ENCODE results near the gene FADS1. TPM values are rescaled to one million over a fixed set of nuclear protein-coding genes. Genes with fewer than 3 reads are reported as not detected.
A peak's percentile ranks its signal among the peaks of the same experiment; 100 is the strongest.

FADS1 gene
- total and polyA plus RNA-seq, 2 of the 13 experiments (the other 11 are each of a cell fraction or from before 2014, with no cell fraction given), result 91.8 to 108 TPM

DNA sequence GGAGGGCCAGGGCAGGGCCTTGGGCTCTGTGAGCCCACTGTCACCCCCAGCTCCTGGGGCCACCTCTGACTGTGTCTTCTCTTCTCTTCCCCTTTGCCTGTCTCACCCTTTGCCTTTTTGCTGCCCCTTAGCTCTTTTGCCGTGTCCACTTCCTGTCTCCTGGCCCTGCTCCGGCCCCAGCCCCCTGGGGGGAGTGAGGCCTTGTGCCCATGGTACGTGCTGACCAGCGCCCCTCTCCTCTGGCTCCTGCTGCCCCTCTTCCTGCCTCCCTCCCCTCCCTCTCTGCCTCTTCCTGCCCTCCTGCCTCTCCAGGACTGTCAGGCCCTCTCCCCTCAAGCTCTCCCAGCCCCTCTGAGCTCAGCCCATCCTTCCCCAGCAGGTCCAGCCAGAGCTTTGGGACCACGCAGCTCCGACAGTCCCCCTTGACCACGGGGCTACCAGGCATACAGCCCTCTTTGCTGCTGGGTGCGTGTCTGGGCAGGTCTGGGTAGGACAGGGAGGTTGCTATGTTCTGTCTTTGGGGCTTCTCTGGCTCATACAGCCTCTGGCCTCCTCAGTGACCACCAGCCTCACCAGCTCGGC, 36.1 kb downstream of the FADS1 start:
- 96% methylated on average over 8 of the region's 9 CpGs for WGBS (ENCODE audit: low lambda C conversion rate)
- no peaks in the 10 kb centered on the region for H3K79me2 ChIP-seq (ENCODE audit: insufficient read depth, low read length)
- no peak for DNase-seq (ENCODE audit: low spot score)
- ATAC-seq, result no peak
- peaks cover 39 to 76% of the 10 kb centered on the region in 2 experiments; a peak in 4 of 5 replicates for H3K36me3 ChIP-seq (replicated peaks in 1 of 2; ENCODE audit: control insufficient read depth in 1 of 2, insufficient read depth in 2 of 2, low read length in 2 of 2)
- BruUV-seq (replicated peaks), result no TSS peak
- ChIA-PET CTCF (ENCODE audit: low intra/inter-chr PET ratio, low total read pairs) (no interaction called here), POLR2A (interaction anchor here (1.2 kb wide), 1 partner anchor 11 kb away, joined by 4 read pairs; no protein-coding TSS in a partner anchor)
- intact Hi-C loops (cut with micrococcal nuclease; ENCODE audit: unreplicated experiment), result no loop called here
- TF ChIP-seq KLF15 (CRISPR knock-in tag; IDR thresholded peaks at IDR 0.05; ENCODE audit: borderline replicate concordance), result no peak
- no peak overlapping the region for H3K4me3 ChIP-seq (replicated peaks in 1 of 3; ENCODE audit: insufficient read depth in 1 of 3, low read depth in 2 of 3, low read length in 3 of 3)
- H3K27me3 ChIP-seq (ENCODE audit: control insufficient read depth in 1 of 2, insufficient read depth in 2 of 2, low read length in 2 of 2), result no peaks in the 10 kb centered on the region
- no peaks in the 10 kb centered on the region for H3K9me3 ChIP-seq (ENCODE audit: low read length)
- no peaks in the 10 kb centered on the region for H4K20me1 ChIP-seq (ENCODE audit: insufficient read depth, low read length)
- no peak overlapping the region for H3K4me2 ChIP-seq (ENCODE audit: low read depth, low read length)
- H3K9ac ChIP-seq (ENCODE audit: insufficient read depth, low read depth, low read length), result no peak overlapping the region
- no peaks in the 10 kb centered on the region for H3K4me1 ChIP-seq (ENCODE audit: insufficient read depth, low read length)
- in situ Hi-C loops (cut with HindIII; ENCODE audit: extremely low pct_ligation_motif_present, low pct_unique_long_range_greater_than_20kb), result loop anchor here (5.0 kb wide), 1 partner anchor 33 kb away; no protein-coding TSS in a partner anchor
- H3K27ac ChIP-seq (ENCODE audit: extremely low read length, insufficient read depth, low read length), result no peak overlapping the region
- no peak for FAIRE-seq
- H2AFZ ChIP-seq (ENCODE audit: low read length), result no peak overlapping the region

DNA sequence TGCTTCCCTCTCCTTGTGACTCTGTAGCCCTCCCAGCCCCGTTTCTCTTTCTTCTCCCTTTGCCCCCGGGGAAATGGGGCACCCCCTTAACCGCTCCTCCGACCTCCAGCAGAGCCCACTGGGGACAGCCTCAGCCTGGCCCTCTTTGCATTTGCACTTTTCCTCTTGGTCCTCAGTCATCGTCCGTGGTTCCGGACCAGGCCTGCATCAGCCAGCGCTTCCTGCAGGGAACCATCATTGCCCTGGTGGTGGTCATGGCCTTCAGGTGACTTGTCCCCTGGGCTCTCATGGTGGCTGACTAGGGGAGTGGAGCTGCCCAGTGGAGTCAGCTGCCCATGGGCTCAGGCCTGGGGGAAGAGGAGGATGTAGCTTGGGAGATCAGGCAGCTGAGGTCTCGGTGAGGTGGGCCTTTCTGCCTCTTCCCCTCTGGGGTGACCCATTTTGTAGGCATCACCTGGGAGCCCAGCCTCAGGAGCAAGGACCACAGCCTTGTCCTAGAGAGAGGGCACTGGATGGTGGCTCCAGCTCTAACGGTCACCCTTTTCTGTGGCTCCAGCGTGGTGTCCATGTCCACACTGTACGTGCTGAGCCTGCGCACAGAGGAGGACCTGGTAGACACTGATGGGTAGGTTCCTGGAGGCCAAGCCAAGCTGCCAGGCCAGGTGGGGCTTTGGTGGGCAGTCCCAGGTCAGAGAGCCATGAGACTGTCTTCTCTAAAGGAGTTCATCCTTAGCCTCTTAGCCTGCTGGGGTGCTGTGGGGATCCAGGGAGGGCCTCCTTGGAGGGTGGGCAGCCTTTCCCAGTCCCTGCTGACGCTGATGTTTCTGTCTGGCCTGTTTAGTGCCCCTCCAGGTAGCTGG, 36.9 kb downstream of the FADS1 start:
- no peaks in the 10 kb centered on the region for H3K79me2 ChIP-seq (ENCODE audit: insufficient read depth, low read length)
- peaks cover 36 to 71% of the 10 kb centered on the region in 2 experiments; a peak in 4 of 5 replicates for H3K36me3 ChIP-seq (replicated peaks in 1 of 2; ENCODE audit: control insufficient read depth in 1 of 2, insufficient read depth in 2 of 2, low read length in 2 of 2)
- H3K27ac ChIP-seq (ENCODE audit: extremely low read length, insufficient read depth, low read length), result no peak overlapping the region
- H4K20me1 ChIP-seq (ENCODE audit: insufficient read depth, low read length), result no peaks in the 10 kb centered on the region
- intact Hi-C loops (cut with micrococcal nuclease; ENCODE audit: unreplicated experiment), result no loop called here
- no peak overlapping the region for H3K4me2 ChIP-seq (ENCODE audit: low read depth, low read length)
- DNase-seq (ENCODE audit: low spot score), result no peak
- H3K9me3 ChIP-seq (ENCODE audit: low read length), result no peaks in the 10 kb centered on the region
- TF ChIP-seq ATAD3A (CRISPR knock-in tag; IDR thresholded peaks at IDR 0.05) (no peak), NFIB (CRISPR knock-in tag; IDR thresholded peaks at IDR 0.05; ENCODE audit: borderline replicate concordance) (no peak), RBM22 (optimal IDR thresholded peaks at IDR 0.05; ENCODE audit: low read length) (peak; percentile 39)
- TF ChIP-seq, protein P1, sequence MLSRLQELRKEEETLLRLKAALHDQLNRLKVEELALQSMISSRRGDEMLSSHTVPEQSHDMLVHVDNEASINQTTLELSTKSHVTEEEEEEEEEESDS (CRISPR knock-in tag; IDR thresholded peaks at IDR 0.05; ENCODE audit: borderline replicate concordance), result no peak
- in situ Hi-C loops (cut with HindIII; ENCODE audit: extremely low pct_ligation_motif_present, low pct_unique_long_range_greater_than_20kb), result loop anchor here (5.0 kb wide), 1 partner anchor 33 kb away; no protein-coding TSS in a partner anchor
- no TSS peak for BruUV-seq (replicated peaks)
- ATAC-seq, result no peak
- ChIA-PET CTCF (ENCODE audit: low intra/inter-chr PET ratio, low total read pairs) (no interaction called here), POLR2A (interaction anchor here (0.6 to 1.2 kb wide), 2 partner anchors 8 to 12 kb away, joined by 3 to 4 read pairs; no protein-coding TSS in a partner anchor)
- no peak for FAIRE-seq
- H3K9ac ChIP-seq (ENCODE audit: insufficient read depth, low read depth, low read length), result no peak overlapping the region
- no peaks in the 10 kb centered on the region for H3K27me3 ChIP-seq (ENCODE audit: control insufficient read depth in 1 of 2, insufficient read depth in 2 of 2, low read length in 2 of 2)
- no peak overlapping the region for H2AFZ ChIP-seq (ENCODE audit: low read length)
- 97% methylated on average over 8 of the region's 14 CpGs for WGBS (ENCODE audit: low lambda C conversion rate)
- no peak overlapping the region for H3K4me3 ChIP-seq (replicated peaks in 1 of 3; ENCODE audit: insufficient read depth in 1 of 3, low read depth in 2 of 3, low read length in 3 of 3)
- H3K4me1 ChIP-seq (ENCODE audit: insufficient read depth, low read length), result no peaks in the 10 kb centered on the region

Measured in HepG2 (cell line).